Measurements from ENCODE around the gene SLC40A1. TPM values are rescaled to one million over a fixed set of nuclear protein-coding genes. Genes with fewer than 3 reads are reported as not detected.

Gene SLC40A1
- total and polyA plus RNA-seq, 7 donors = 34.9 to 280 (median 52.1) TPM

DNA sequence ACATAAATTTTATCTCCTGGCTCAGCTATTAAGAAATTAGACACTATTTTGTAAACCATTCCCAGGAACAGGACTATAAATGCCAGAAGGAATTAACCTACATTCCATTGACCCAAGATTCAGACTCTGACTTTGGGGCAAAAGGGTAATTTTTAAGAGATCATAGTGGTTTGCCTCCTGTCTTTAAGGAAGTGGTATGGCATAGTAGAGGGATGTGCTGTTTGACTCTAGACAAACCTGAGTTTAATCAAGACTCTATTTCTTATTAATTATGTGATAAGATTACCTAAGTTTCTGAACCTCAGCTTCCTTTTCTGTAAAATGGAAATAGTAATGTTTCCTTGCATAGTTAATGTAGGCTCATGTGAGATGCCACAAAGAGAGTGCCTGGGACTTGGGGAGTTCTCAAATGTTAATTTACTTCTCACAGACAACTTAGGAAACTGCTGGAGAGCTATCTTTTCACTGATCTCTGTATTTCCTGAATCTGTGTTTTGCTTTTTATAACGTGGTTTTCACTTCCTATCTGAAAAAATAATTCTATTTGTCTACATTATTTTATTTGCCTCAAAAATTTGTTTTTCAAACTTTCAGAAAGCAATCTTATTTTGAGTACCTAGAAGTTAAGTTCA, 11.9 kb upstream of the SLC40A1 start:
- no peaks in the 10 kb centered on the region for H3K9me3 ChIP-seq
- intact Hi-C loops (cut with DNase I) = no loop called here
- no peak overlapping the region for H3K27ac ChIP-seq
- WGBS, 2 donors = 25 to 35% methylated on average over 1 of the region's 1 CpG
- no peaks in the 10 kb centered on the region for H3K4me1 ChIP-seq
- no peaks in the 10 kb centered on the region for H3K27me3 ChIP-seq
- no peak for TF ChIP-seq POLR2AphosphoS5 (IDR thresholded peaks at IDR 0.05)
- TF ChIP-seq, protein P1, sequence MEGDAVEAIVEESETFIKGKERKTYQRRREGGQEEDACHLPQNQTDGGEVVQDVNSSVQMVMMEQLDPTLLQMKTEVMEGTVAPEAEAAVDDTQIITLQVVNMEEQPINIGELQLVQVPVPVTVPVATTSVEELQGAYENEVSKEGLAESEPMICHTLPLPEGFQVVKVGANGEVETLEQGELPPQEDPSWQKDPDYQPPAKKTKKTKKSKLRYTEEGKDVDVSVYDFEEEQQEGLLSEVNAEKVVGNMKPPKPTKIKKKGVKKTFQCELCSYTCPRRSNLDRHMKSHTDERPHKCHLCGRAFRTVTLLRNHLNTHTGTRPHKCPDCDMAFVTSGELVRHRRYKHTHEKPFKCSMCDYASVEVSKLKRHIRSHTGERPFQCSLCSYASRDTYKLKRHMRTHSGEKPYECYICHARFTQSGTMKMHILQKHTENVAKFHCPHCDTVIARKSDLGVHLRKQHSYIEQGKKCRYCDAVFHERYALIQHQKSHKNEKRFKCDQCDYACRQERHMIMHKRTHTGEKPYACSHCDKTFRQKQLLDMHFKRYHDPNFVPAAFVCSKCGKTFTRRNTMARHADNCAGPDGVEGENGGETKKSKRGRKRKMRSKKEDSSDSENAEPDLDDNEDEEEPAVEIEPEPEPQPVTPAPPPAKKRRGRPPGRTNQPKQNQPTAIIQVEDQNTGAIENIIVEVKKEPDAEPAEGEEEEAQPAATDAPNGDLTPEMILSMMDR (IDR thresholded peaks at IDR 0.05) = no peak
- TF ChIP-seq POLR2A (IDR thresholded peaks at IDR 0.05) = no peak
- TF ChIP-seq EP300 (IDR thresholded peaks at IDR 0.05) = no peak
- no peaks in the 10 kb centered on the region for H3K36me3 ChIP-seq
- no peak for DNase-seq
- H3K4me3 ChIP-seq = no peak overlapping the region

DNA sequence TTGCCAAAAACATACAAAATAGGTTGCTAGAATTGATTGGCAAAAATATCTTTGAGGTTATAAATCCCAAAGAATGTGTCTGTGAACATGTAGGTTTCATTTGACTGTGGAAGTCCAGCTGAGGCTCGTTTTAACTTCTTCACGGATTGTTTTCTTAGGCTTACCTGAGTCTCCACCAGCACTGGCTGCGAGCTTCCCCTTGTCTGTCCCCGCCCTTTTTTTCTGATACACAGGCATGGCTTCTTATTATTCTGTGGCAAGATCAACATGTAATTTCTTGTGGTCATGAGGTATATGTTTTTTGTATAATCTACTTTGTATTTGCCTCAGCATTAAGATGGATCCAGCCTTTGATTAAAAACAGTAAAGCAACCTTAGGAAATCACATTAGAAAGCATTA, 7.2 kb upstream of the SLC40A1 start:
- Histone ChIP-seq H3K27ac (no peak overlapping the region), H3K36me3 (no peaks in the 10 kb centered on the region), H3K4me3 (no peak overlapping the region), H3K9me3 (no peaks in the 10 kb centered on the region), H3K4me1 (no peaks in the 10 kb centered on the region), H3K27me3 (no peaks in the 10 kb centered on the region)
- 68 to 70% methylated on average over 4 of the region's 4 CpGs for WGBS, 2 donors
- TF ChIP-seq EP300 (IDR thresholded peaks at IDR 0.05) (no peak), POLR2A (IDR thresholded peaks at IDR 0.05) (no peak), POLR2AphosphoS5 (IDR thresholded peaks at IDR 0.05) (no peak)
- TF ChIP-seq, protein P1 (IDR thresholded peaks at IDR 0.05) = no peak
- intact Hi-C loops (cut with DNase I) = no loop called here
- DNase-seq = no peak

DNA sequence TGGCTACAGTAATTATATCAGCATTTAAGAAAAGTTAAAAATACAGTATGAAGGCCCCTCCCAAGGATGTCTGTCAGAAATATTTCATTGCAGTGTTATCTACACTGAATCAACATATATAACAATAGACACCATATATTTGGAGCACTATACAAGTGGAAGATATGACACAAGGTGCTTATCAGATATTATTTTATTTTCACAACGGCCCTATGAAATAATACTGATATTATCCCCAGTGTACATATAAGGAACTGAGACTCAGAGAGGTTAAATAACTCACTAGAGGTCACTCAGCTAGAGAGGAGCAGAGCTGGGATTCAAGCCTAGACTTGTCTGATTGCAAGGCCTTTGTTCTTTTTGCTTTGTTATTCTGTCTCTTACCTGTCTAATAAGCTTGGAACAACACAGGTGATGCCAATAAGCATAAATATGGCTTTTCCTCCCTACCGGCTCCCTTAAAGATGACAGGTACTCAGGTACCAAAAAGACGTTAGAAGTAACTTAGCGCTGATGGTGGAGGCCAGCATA, 4.7 kb upstream of the SLC40A1 start:
- no peak overlapping the region for H3K27ac ChIP-seq
- 60 to 80% methylated on average over 4 of the region's 4 CpGs for WGBS, 2 donors
- no peaks in the 10 kb centered on the region for H3K36me3 ChIP-seq
- H3K9me3 ChIP-seq = no peaks in the 10 kb centered on the region
- H3K4me3 ChIP-seq = no peak overlapping the region
- intact Hi-C loops (cut with DNase I) = no loop called here
- TF ChIP-seq POLR2A (IDR thresholded peaks at IDR 0.05) (no peak), EP300 (IDR thresholded peaks at IDR 0.05) (no peak), POLR2AphosphoS5 (IDR thresholded peaks at IDR 0.05) (no peak)
- TF ChIP-seq, protein P1 (IDR thresholded peaks at IDR 0.05) = no peak
- peaks cover 0 to 10% (median 5%) of the 10 kb centered on the region in 4 donors for H3K4me1 ChIP-seq
- no peak for DNase-seq
- H3K27me3 ChIP-seq = no peaks in the 10 kb centered on the region

DNA sequence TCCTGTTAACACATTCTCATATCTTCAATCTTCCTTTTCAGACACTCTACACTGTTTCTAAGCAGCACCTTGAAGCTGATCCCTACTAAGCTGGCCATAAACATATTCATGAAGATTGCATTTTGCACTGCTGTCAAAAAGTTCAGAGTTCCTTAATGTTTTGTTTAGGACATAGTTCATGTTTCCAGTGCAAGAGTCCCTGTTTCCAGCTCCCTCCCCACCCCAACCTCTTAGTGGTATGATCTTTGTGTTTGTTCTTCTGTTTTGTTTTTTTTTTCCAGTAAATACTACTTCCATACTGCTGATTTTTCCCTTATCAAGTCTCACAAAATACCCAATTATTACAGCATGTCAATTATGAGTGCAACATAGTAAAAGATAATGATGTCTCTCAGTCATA, 4.1 kb upstream of the SLC40A1 start:
- no peak overlapping the region for H3K4me3 ChIP-seq
- H3K36me3 ChIP-seq = no peaks in the 10 kb centered on the region
- H3K9me3 ChIP-seq = no peaks in the 10 kb centered on the region
- no peak overlapping the region for H3K27ac ChIP-seq
- TF ChIP-seq, protein P1 (IDR thresholded peaks at IDR 0.05) = no peak
- no peak for TF ChIP-seq POLR2A (IDR thresholded peaks at IDR 0.05)
- TF ChIP-seq EP300 (IDR thresholded peaks at IDR 0.05) = no peak
- no peak for TF ChIP-seq POLR2AphosphoS5 (IDR thresholded peaks at IDR 0.05)
- no peak for DNase-seq
- H3K27me3 ChIP-seq = no peaks in the 10 kb centered on the region
- intact Hi-C loops (cut with DNase I) = loop anchor here (5.0 kb wide), 2 partner anchors 117 to 142 kb away; partner anchors contain the start of gene WDR75
- peaks cover 0 to 10% (median 5%) of the 10 kb centered on the region in 4 donors for H3K4me1 ChIP-seq

All from sigmoid colon (tissue), 7 donors.